HFF-Myc (cell line): ENCODE results near the gene CCDC92.
"Not testable (repeated sequence)": the region's sequence is repeated elsewhere in the genome, so short reads cannot be mapped to it uniquely, and the experiment has no call there.

Experiments
- DNase-seq: peaks from one replicate; pipeline ENCODE4 v3.0.0-alpha.2; 2011; ENCODE audit warnings: low read depth; ENCODE audit errors: extremely low read depth
- H3K4me3 ChIP-seq: replicated peaks from 2 replicates; pipeline ENCODE4 v1.5.1; 2011; ENCODE audit warnings: low read depth, mild to moderate bottlenecking, control low read depth, low read length
- CTCF ChIP-seq: IDR thresholded peaks from 2 replicates; pipeline ENCODE4 v1.5.1; 2012; ENCODE audit warnings: mild to moderate bottlenecking, low read depth, low read length, control low read depth; ENCODE audit errors: missing control alignments

Gene CCDC92

GRCh38 chr12:123951467-123951866 lies 21.2 kb downstream of the CCDC92 start:
- TF ChIP-seq CTCF = no peak
- no peak overlapping the region for H3K4me3 ChIP-seq
- no peak for DNase-seq

GRCh38 chr12:123950476-123951349 lies 21.9 kb downstream of the CCDC92 start:
- no peak for DNase-seq
- H3K4me3 ChIP-seq = no peak overlapping the region
- no peak for TF ChIP-seq CTCF

- no peak for DNase-seq
- TF ChIP-seq CTCF = no peak
- H3K4me3 ChIP-seq = no peak overlapping the region
Measured at GRCh38 chr12:123949770-123950165, 22.9 kb downstream of the CCDC92 start.

DNA sequence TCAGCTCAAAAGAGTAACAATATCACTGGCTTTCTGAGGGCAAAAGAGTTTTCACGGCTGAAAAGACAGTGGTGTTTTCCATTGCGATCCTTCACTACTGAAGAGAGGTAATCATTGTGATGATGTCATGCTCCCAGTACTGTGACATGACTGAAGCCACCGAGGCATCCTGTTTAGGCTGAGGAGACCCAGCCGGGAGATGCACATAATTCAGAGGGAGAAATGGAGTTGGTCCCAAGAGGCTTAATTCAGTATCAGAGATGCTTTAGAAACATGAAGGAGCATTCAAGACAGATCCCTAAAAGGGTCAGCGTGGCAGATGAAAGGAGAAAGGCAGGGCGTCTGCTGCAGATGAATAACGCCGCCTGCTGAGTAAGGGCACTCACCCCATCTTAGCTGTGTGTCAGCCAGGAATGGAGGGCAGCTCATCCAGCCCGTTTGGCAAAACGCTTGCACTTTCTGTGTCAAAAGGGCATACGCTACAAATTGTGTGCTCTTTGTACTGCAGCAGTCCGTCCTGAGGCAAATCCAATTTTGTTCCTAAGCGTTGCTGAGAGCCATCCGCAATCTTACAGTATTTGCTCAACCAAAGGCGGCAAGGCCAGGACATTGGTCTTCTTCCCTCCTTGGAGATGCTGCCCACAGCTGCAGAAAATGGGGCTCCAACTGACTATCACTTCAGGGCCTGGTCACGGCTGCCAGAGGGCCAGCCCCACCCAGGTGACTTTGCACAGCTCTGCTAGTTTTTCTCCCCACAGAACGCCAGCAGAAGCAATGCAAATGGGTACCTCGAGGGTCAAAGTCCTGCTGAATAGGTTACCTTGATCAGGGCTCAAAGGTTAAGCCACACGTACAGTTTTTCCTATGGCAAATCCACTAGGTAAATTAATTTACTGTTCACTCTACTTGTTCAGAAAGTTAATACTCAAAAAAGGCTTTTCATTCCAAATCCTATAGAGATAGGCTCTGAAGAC lies 23.5 kb downstream of the CCDC92 start:
- DNase-seq = no peak
- TF ChIP-seq CTCF = no peak

DNA sequence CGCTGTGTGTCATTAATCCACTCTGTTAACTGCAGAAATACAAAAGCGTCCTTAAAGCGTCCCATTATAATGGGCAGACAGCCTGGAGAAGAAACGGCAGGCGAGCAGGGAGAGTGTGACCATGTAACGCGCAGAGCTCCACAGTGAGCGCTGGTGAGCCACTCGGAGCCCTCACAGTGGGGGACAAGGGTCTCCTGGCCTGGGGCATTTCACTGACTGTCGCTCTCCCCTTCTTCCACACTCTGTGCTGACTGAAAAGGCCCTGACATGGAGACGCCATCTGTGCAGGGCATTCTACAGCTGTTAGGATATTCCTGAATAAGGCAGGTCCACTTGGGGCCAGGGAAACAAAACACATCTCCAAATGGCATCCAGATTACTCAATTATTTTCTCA lies 24.2 kb downstream of the CCDC92 start:
- no peak for TF ChIP-seq CTCF
- H3K4me3 ChIP-seq = no peak overlapping the region
- no peak for DNase-seq

More for the DNA sequence above, 23.5 kb downstream of the CCDC92 start:
- no peak overlapping the region for H3K4me3 ChIP-seq

GRCh38 chr12:123947531-123947930 lies 25.1 kb downstream of the CCDC92 start:
- not testable (repeated sequence) for H3K4me3 ChIP-seq, DNase-seq

GRCh38 chr12:123946516-123947505 lies 25.8 kb downstream of the CCDC92 start:
- not testable (repeated sequence) for H3K4me3 ChIP-seq, DNase-seq
